Effector memory CD4-positive, alpha-beta T cell (primary cell): Measurements from ENCODE around the gene RAB3GAP2.

Experiments used
- DNase-seq, 3 donors: peaks; one replicate each; pipeline ENCODE4 v3.0.0-alpha.2; 2020
- H3K27ac ChIP-seq: 2 replicates; pipeline ENCODE4 v1.7.0; 2013; ENCODE audit warnings: mild to moderate bottlenecking, low read length, moderate library complexity; ENCODE audit not compliant: insufficient read depth, poor library complexity, severe bottlenecking
- H3K27me3 ChIP-seq: replicated peaks from 2 replicates; pipeline ENCODE4 v1.7.0; 2013; ENCODE audit warnings: mild to moderate bottlenecking, low read length; ENCODE audit not compliant: insufficient read depth, control insufficient read depth, poor library complexity, severe bottlenecking
- H3K36me3 ChIP-seq: 2 replicates; pipeline ENCODE4 v1.7.0; 2013; ENCODE audit warnings: mild to moderate bottlenecking, low read length, moderate library complexity; ENCODE audit not compliant: control insufficient read depth, insufficient read depth
- H3K4me1 ChIP-seq: 2 replicates; pipeline ENCODE4 v1.7.0; 2013; ENCODE audit warnings: low read length, mild to moderate bottlenecking; ENCODE audit not compliant: control insufficient read depth, insufficient read depth, poor library complexity, severe bottlenecking
- H3K4me3 ChIP-seq: 2 replicates; pipeline ENCODE4 v1.7.0; 2013; ENCODE audit warnings: low read length, low read depth, mild to moderate bottlenecking; ENCODE audit not compliant: insufficient read depth, poor library complexity, severe bottlenecking
- H3K9me3 ChIP-seq: 2 replicates; pipeline ENCODE4 v1.7.0; 2013; ENCODE audit warnings: mild to moderate bottlenecking, low read length, moderate library complexity; ENCODE audit not compliant: control insufficient read depth

RAB3GAP2 gene

DNA sequence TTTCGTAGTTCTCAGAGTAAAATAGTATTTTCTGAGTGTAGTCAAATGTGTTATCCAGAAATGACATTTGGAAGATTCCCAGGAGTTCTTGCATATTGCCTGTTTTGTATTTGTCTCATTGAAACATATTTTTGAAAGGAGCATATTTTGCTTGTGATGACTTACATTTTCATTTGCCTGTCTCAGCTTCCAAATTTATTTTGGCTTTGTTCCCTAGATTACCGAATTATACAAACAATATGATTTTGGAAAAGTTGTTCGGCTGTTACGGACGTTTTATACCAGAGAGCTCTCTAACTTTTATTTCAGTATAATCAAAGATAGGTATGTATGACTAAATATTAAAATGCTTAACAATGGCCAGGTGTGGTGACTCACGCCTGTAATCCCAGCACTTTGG is 132.3 kb downstream of the RAB3GAP2 start:
- peaks cover 51% of the 10 kb centered on the region for H3K36me3 ChIP-seq
- no peak overlapping the region for H3K27ac ChIP-seq
- no peaks in the 10 kb centered on the region for H3K9me3 ChIP-seq
- DNase-seq, result no peak
- no peaks in the 10 kb centered on the region for H3K27me3 ChIP-seq
- H3K4me3 ChIP-seq, result no peak overlapping the region
- no peaks in the 10 kb centered on the region for H3K4me1 ChIP-seq

DNA sequence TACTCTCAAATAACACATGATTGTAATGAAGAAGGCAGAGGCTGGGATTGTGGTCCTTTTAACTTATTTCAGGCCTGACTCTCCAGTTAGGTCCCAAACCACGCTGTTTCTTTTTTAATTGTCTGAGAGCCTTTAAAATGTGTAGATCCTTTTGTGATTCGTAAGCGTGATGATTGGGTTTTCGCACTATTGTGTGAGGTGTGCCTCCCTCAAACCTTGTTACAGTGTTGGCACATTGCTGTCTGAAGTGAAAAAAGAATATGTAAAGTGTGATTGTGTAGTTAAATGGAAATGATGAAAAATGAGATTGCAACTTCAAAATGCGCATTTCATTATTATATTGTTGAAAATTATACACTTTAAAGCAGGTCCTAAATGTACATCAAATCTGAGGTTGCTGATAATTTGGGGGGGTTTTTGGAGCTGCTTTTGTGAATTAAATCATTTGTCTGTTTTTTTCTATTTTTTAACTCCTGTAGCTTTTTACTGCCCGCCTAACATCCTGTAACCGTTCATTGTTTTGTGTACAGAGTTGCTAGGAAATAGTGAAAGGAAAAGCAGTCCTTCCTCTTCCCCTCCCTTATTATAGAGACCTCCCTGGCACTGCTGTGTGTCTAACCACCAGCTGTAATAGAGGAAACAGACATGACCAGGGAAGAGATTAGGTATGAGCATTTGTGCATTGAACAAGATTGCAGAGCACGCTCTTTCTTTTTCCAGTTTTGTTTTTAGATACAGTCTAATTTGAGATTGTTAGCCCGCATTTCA is 135.1 kb downstream of the RAB3GAP2 start:
- no peak for DNase-seq
- peaks cover 65% of the 10 kb centered on the region for H3K36me3 ChIP-seq
- H3K9me3 ChIP-seq, result no peaks in the 10 kb centered on the region
- no peaks in the 10 kb centered on the region for H3K4me1 ChIP-seq
- H3K27me3 ChIP-seq, result no peaks in the 10 kb centered on the region
- peak overlapping the region; percentile 43 for H3K27ac ChIP-seq
- H3K4me3 ChIP-seq, result no peak overlapping the region

DNA sequence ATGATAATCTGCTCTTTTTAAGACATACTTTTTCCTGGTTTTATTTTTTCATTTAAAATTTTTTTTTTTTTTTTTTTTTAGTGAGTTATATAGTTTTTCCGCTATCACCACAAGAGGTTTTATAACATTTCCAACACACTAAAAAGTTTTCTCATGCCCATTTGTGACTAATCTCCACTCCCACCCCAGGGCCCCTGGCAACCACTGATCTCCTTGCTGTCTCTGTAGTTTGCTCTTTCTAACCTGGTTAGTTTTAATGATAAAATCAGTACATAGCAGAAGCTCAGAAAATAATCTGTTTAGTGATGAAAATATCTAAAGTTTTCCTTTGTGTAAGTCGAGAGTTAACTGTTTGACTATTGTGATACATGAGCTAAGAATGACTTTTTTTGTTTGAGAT is 136.5 kb downstream of the RAB3GAP2 start:
- Histone ChIP-seq H3K9me3 (no peaks in the 10 kb centered on the region), H3K4me3 (no peak overlapping the region), H3K4me1 (no peaks in the 10 kb centered on the region), H3K36me3 (peaks cover 51% of the 10 kb centered on the region), H3K27ac (no peak overlapping the region), H3K27me3 (no peaks in the 10 kb centered on the region)
- no peak for DNase-seq

DNA sequence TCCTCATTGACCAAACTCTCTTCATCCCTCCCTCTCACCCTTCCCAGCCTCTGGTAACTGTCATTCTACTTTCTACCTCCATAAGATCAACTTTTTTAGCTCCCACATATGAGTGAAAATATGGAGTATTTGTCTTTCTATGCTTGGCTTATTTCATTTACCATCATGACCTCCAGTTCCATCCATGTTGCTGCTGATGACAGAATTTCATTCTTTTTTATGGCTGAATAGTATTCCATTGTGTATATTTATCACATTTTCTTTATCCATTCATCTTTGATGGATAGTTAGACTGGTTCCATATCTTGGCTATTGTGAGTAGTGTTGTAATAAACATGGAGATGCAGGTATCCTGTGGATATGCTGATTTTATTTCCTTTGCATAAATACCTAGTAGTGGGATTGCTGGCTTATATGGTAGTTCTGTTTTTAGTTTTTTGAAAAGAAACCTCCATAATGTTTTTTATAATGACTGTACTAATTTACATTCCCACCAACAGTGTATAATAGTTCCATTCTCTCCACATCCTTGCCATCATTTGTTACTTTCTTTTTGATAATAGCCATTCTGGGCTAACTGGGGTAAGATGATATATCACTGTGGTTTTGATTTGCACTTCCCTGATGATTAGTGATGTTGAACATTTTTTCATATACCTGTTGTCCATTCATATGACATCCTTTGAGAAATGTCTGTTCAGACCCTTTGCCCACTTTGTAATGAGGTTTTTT is 142.6 kb downstream of the RAB3GAP2 start:
- H3K4me1 ChIP-seq, result no peaks in the 10 kb centered on the region
- H3K27me3 ChIP-seq, result no peaks in the 10 kb centered on the region
- no peak for DNase-seq
- H3K9me3 ChIP-seq, result no peaks in the 10 kb centered on the region
- H3K27ac ChIP-seq, result no peak overlapping the region
- peaks cover 50% of the 10 kb centered on the region for H3K36me3 ChIP-seq
- no peak overlapping the region for H3K4me3 ChIP-seq

GRCh38 chr1:220127076-220127475 is 145.2 kb downstream of the RAB3GAP2 start:
- H3K27ac ChIP-seq, result no peak overlapping the region
- H3K4me1 ChIP-seq, result peaks cover 2% of the 10 kb centered on the region
- H3K4me3 ChIP-seq, result no peak overlapping the region
- H3K27me3 ChIP-seq, result no peaks in the 10 kb centered on the region
- peaks cover 28% of the 10 kb centered on the region for H3K36me3 ChIP-seq
- H3K9me3 ChIP-seq, result no peaks in the 10 kb centered on the region
- no peak for DNase-seq

- H3K27ac ChIP-seq, result no peak overlapping the region
- peaks cover 4% of the 10 kb centered on the region for H3K4me1 ChIP-seq
- DNase-seq, result no peak
These were observed 147.7 kb downstream of the RAB3GAP2 start for GRCh38 chr1:220124542-220124941.

DNA sequence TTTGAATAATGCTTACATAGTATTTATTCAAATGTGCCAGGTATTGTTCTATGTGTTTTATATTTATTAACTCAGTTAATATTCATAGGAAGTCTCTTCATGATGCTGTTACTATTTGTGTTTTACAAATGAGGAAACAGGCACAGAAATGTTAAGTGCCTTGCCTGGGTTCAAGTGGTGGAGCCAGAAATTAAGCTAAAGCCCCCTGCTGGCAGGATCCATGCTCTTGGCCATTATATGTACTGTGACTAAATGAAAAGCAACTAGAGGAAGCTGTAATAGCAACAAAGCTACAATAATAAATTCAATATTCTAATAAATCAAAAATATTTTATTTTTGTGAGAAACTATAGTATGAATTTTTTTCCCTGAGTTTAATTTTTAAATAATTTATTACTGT is 148.4 kb downstream of the RAB3GAP2 start:
- DNase-seq, result no peak
- H3K4me1 ChIP-seq, result peaks cover 4% of the 10 kb centered on the region
- H3K36me3 ChIP-seq, result peaks cover 11% of the 10 kb centered on the region
- no peak overlapping the region for H3K27ac ChIP-seq
- H3K4me3 ChIP-seq, result no peak overlapping the region
- H3K27me3 ChIP-seq, result no peaks in the 10 kb centered on the region
- no peaks in the 10 kb centered on the region for H3K9me3 ChIP-seq

More at GRCh38 chr1:220124542-220124941, 147.7 kb downstream of the RAB3GAP2 start:
- H3K36me3 ChIP-seq, result peaks cover 17% of the 10 kb centered on the region
- no peak overlapping the region for H3K4me3 ChIP-seq
- no peaks in the 10 kb centered on the region for H3K9me3 ChIP-seq
- H3K27me3 ChIP-seq, result no peaks in the 10 kb centered on the region

GRCh38 chr1:220123066-220123465 is 149.2 kb downstream of the RAB3GAP2 start:
- no peak overlapping the region for H3K27ac ChIP-seq
- DNase-seq, result no peak
- H3K4me1 ChIP-seq, result peaks cover 4% of the 10 kb centered on the region
- H3K9me3 ChIP-seq, result no peaks in the 10 kb centered on the region
- H3K36me3 ChIP-seq, result peaks cover 12% of the 10 kb centered on the region
- no peak overlapping the region for H3K4me3 ChIP-seq
- no peaks in the 10 kb centered on the region for H3K27me3 ChIP-seq

DNA sequence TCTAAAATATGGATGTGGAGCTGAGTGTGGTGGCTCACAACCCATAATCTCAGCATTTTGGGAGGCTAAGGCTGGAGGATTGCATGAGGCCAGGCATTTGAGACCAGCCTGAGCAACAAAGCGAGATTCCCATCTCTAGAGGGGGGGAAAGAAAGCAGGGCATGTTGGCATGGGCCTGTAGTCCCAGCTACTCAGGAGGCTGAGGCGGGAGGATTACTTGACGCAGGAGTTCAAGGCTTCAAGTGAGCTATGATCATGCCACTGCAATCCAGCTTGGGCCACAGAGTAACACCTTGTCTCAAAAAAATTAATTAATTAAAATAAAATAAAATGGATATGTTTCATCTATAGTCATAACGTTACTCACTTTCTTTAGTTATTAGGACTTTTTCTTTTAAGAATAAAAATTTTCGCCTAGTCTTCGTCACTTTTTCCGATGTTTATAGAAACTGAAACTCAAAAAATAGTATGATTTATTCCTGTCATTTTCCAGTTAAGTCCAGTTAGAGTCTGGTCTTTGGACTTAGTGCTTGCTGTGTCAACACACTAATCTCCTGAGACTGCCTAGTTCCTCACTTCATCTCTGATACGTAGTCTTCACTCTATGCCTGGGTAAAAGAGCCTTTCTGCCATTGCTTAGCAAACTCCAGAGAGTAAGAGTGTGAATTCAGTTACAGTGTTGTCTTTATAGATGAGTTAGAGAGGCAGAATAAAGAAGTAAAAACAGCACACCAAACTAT is 150.3 kb downstream of the RAB3GAP2 start:
- no peaks in the 10 kb centered on the region for H3K9me3 ChIP-seq
- no peak for DNase-seq
- no peaks in the 10 kb centered on the region for H3K27me3 ChIP-seq
- H3K4me3 ChIP-seq, result no peak overlapping the region
- no peak overlapping the region for H3K27ac ChIP-seq
- H3K4me1 ChIP-seq, result peaks cover 4% of the 10 kb centered on the region
- peaks cover 14% of the 10 kb centered on the region for H3K36me3 ChIP-seq
